ENCODE measurements around the gene CCDC8.
"Not testable (repeated sequence)": the region's sequence is repeated elsewhere in the genome, so short reads cannot be mapped to it uniquely, and the experiment has no call there.

The CCDC8 gene

GRCh38 chr19:46435009-46435408 lies 21.6 kb upstream of the CCDC8 start:
- H3K9me3 ChIP-seq (ENCODE audit: insufficient read depth, low read length, severe bottlenecking) = no peaks in the 10 kb centered on the region
- H3K4me3 ChIP-seq (ENCODE audit: low read depth in 1 of 2, low read length in 2 of 2) = no peak overlapping the region
- no peaks in the 10 kb centered on the region for H3K4me1 ChIP-seq (ENCODE audit: insufficient read depth, low read length)
- DNase-seq (no peak), ATAC-seq (ENCODE audit: insufficient read depth, low read depth) (no peak)
- H3K27ac ChIP-seq (ENCODE audit: low read length) = no peak overlapping the region
- H3K79me2 ChIP-seq (ENCODE audit: insufficient read depth, low read length) = no peaks in the 10 kb centered on the region
- H3K27me3 ChIP-seq (ENCODE audit: insufficient read depth, low read length, poor library complexity) = no peaks in the 10 kb centered on the region
- TF ChIP-seq EZH2 (IDR thresholded peaks at IDR 0.05; ENCODE audit: borderline replicate concordance, low read depth, low read length, severe bottlenecking) (no peak), CTCF (IDR thresholded peaks at IDR 0.05; ENCODE audit: borderline replicate concordance, extremely low read depth, low read length, poor library complexity, severe bottlenecking) (no peak)
- H3K9ac ChIP-seq (ENCODE audit: low read depth, low read length) = no peak overlapping the region
- no peak overlapping the region for H2AFZ ChIP-seq (ENCODE audit: low read depth, low read length)
- no peak overlapping the region for H3K4me2 ChIP-seq (ENCODE audit: insufficient read depth, low read length)
- H4K20me1 ChIP-seq (ENCODE audit: insufficient read depth, low read length) = no peaks in the 10 kb centered on the region
- no peaks in the 10 kb centered on the region for H3K36me3 ChIP-seq (ENCODE audit: insufficient read depth, low read length)

DNA sequence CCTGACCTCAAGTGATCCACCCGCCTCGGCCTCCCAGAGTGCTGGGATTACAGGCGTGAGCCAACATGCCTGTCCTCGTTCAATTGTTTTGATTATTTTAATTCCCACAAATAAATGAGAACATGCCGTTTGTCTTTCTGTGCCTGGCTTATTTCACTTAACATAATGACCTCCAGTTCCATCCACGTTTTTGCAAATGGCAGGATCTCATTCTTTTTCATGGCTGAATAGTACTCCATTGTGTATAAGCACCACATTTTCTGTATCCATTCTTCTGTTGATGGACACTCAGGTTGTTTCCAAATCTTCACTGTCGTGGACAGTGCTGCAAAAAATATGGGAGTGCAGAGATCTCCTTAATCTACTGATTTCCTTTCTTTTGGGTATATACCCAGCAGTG lies 20.1 kb upstream of the CCDC8 start:
- H3K4me1 ChIP-seq (ENCODE audit: insufficient read depth, low read length); DNase-seq; H3K9ac ChIP-seq (ENCODE audit: low read depth, low read length); H3K4me3 ChIP-seq (ENCODE audit: low read depth in 1 of 2, low read length in 2 of 2); ATAC-seq (ENCODE audit: insufficient read depth, low read depth); H3K27ac ChIP-seq (ENCODE audit: low read length); H3K4me2 ChIP-seq (ENCODE audit: insufficient read depth, low read length); H3K36me3 ChIP-seq (ENCODE audit: insufficient read depth, low read length); H2AFZ ChIP-seq (ENCODE audit: low read depth, low read length); H4K20me1 ChIP-seq (ENCODE audit: insufficient read depth, low read length); H3K79me2 ChIP-seq (ENCODE audit: insufficient read depth, low read length); H3K9me3 ChIP-seq (ENCODE audit: insufficient read depth, low read length, severe bottlenecking); H3K27me3 ChIP-seq (ENCODE audit: insufficient read depth, low read length, poor library complexity): not testable (repeated sequence)

- no peaks in the 10 kb centered on the region for H3K9me3 ChIP-seq (ENCODE audit: insufficient read depth, low read length, severe bottlenecking)
- no peak overlapping the region for H2AFZ ChIP-seq (ENCODE audit: low read depth, low read length)
- no peak for ATAC-seq (ENCODE audit: insufficient read depth, low read depth)
- TF ChIP-seq EZH2 (IDR thresholded peaks at IDR 0.05; ENCODE audit: borderline replicate concordance, low read depth, low read length, severe bottlenecking) (no peak), CTCF (IDR thresholded peaks at IDR 0.05; ENCODE audit: borderline replicate concordance, extremely low read depth, low read length, poor library complexity, severe bottlenecking) (peak; percentile 25)
- H3K36me3 ChIP-seq (ENCODE audit: insufficient read depth, low read length) = no peaks in the 10 kb centered on the region
- H3K27ac ChIP-seq (ENCODE audit: low read length) = no peak overlapping the region
- H3K4me1 ChIP-seq (ENCODE audit: insufficient read depth, low read length) = no peaks in the 10 kb centered on the region
- H4K20me1 ChIP-seq (ENCODE audit: insufficient read depth, low read length) = no peaks in the 10 kb centered on the region
- no peak overlapping the region for H3K4me2 ChIP-seq (ENCODE audit: insufficient read depth, low read length)
- no peak for DNase-seq
- H3K79me2 ChIP-seq (ENCODE audit: insufficient read depth, low read length) = no peaks in the 10 kb centered on the region
- no peak overlapping the region for H3K4me3 ChIP-seq (ENCODE audit: low read depth in 1 of 2, low read length in 2 of 2)
- no peaks in the 10 kb centered on the region for H3K27me3 ChIP-seq (ENCODE audit: insufficient read depth, low read length, poor library complexity)
- H3K9ac ChIP-seq (ENCODE audit: low read depth, low read length) = no peak overlapping the region
These were observed 18.5 kb upstream of the CCDC8 start for GRCh38 chr19:46431824-46432223.

- Histone ChIP-seq H3K9me3 (ENCODE audit: insufficient read depth, low read length, severe bottlenecking) (no peaks in the 10 kb centered on the region), H3K4me1 (ENCODE audit: insufficient read depth, low read length) (no peaks in the 10 kb centered on the region), H3K27ac (ENCODE audit: low read length) (no peak overlapping the region), H3K4me3 (ENCODE audit: low read depth in 1 of 2, low read length in 2 of 2) (no peak overlapping the region), H2AFZ (ENCODE audit: low read depth, low read length) (no peak overlapping the region), H3K4me2 (ENCODE audit: insufficient read depth, low read length) (no peak overlapping the region), H4K20me1 (ENCODE audit: insufficient read depth, low read length) (no peaks in the 10 kb centered on the region), H3K27me3 (ENCODE audit: insufficient read depth, low read length, poor library complexity) (no peaks in the 10 kb centered on the region), H3K79me2 (ENCODE audit: insufficient read depth, low read length) (no peaks in the 10 kb centered on the region), H3K36me3 (ENCODE audit: insufficient read depth, low read length) (no peaks in the 10 kb centered on the region), H3K9ac (ENCODE audit: low read depth, low read length) (no peak overlapping the region)
- DNase-seq = no peak
- no peak for TF ChIP-seq EZH2 (IDR thresholded peaks at IDR 0.05; ENCODE audit: borderline replicate concordance, low read depth, low read length, severe bottlenecking)
- TF ChIP-seq CTCF (IDR thresholded peaks at IDR 0.05; ENCODE audit: borderline replicate concordance, extremely low read depth, low read length, poor library complexity, severe bottlenecking) = no peak
- no peak for ATAC-seq (ENCODE audit: insufficient read depth, low read depth)
These were observed 16.6 kb upstream of the CCDC8 start for GRCh38 chr19:46429999-46430398.

Measured in DND-41 (cell line).